ENCODE data around the gene PPP1R14C.

Gene PPP1R14C

GRCh38 chr6:150253489-150253888 lies 110.6 kb downstream of the PPP1R14C start:
- DNase-seq = no peak

- DNase-seq = no peak
Measured at GRCh38 chr6:150254770-150255169, 111.9 kb downstream of the PPP1R14C start.

- DNase-seq = no peak
Measured at GRCh38 chr6:150255840-150256239, 113.0 kb downstream of the PPP1R14C start.

GRCh38 chr6:150256618-150257272 lies 113.9 kb downstream of the PPP1R14C start:
- DNase-seq = no peak

- no peak for DNase-seq
Measured at GRCh38 chr6:150258381-150258780, 115.5 kb downstream of the PPP1R14C start.

- no peak for DNase-seq
Measured at GRCh38 chr6:150260931-150261330, 118.1 kb downstream of the PPP1R14C start.

DNA sequence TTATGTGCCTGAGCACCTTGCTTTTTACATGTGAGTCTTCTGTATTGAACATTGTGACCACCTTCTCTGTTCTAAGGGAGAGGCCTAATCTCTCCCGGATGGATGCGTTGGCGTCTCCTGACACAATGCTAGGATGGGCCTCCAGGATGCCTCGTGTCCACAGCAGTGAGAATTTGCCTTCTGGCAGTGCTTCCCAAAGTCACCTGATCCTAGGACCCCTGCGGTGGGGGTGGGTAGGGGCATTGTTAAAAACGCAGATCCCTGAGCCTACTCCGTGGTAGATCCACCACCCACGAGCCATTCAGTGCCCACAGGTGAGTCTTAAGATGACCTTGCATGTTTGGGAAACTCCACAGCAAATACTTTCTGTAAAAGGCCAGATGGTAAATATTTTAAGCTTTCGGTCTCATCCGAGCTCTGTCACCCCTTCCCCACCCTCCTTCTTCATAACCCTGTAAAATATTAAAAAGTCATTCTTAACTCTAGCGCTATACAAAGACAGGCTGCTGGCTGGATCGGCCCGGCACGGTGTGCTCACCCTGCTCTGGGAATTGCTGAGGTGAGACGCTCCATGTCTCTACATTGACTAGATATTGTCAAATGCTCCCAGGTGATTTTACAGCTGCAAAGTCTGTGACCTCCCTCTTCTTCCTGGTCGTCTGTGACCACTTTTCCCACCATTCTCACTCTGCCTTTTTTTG lies 119.3 kb downstream of the PPP1R14C start:
- no peak for DNase-seq

- DNase-seq = no peak
Measured at GRCh38 chr6:150263765-150264404, 121.0 kb downstream of the PPP1R14C start.

DNA sequence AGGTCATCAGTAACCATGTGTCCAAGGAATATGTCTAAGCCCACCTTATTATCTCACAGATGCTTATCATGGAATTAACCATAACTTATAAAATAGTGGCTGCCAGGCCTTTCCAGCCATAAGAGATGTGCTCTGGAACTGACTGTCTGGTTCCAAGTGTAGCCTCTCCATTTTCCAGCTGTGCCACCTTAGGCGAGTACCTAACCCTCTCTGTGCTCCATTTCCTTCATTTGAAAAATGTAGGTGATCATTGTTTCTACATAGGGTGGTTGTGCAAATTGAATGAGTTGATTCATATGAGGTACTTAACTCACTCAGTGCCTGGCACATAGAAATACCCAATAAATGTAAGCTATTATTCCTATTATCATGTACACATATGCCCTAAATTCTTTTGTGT lies 123.5 kb downstream of the PPP1R14C start:
- no peak for DNase-seq

- no peak for DNase-seq
Measured at GRCh38 chr6:150266963-150267685, 124.3 kb downstream of the PPP1R14C start.

DNA sequence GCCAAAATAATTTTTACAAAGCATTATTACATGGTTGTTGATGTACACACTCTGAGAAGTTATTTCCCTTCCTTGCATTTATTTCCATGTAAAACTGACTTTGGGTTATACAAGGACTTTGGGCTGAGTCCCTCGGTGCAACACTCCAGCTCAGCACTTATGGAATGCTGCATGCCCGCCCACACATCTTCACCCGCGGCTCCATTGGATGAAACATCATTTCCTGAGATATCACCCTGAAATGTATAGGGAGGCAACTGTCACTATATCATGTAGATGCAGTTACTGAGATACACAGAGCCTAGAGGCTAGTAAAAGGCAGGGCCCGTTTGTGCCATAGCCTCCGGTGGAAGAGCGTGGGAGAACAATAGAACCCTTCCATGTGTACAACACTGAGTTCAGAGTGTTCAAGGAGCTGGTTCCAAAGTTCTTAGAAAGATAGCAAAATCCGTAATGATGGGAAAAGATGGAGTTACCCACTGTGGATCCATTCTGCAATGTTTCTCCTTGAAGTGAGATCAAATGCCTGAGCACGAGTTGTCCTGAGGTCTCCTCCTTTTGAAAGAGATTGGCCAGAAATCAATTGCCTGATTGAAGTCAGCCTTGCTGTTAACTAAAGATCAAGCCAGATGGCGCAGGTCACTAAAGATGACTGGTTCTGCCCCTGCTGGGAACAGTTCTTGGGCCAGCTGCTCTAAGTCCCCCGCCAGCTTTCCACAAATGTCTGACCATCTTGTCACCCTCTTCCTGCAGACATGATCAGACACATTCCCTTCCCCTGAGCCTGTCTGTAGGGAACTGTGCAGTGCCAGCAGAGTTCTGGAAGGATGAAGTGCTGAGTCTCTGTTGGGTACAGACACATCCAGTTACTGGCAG lies 125.1 kb downstream of the PPP1R14C start:
- DNase-seq = no peak

DNA sequence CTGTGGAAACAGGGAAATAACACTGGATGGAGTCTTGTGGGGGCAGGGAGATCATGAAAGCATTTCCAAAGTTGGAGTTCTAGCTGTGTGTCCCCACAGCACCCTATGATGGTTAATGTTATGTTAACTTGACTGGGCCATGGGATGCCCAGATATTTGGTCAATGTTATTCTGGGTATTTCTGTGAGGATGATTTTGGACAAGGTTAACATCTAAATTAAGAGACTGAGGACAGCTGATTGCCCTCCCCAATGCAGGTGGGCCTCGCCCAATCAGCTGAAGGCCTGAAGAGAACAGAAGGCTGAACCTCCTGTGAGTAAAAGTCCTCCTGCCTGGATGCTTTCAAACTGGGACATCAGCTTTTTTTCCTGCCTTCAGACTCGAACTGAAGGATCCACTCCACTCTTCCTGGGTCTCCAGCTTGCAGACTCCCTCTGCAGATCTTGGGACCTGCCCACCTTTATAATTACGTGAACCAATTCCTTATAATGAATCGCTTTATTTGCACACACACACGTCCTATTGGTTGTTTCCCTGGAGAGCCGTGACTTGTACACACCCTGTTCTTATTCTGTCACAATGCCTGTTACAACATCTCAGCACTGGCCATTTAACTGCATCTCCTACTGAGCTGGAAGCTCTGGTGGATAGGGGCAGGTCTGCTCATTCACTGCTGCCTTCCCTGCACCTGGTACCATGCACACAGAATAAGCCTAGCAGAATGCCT lies 126.4 kb downstream of the PPP1R14C start:
- DNase-seq = no peak

GRCh38 chr6:150269857-150270223 lies 127.0 kb downstream of the PPP1R14C start:
- DNase-seq = no peak

GRCh38 chr6:150270330-150271052 lies 127.6 kb downstream of the PPP1R14C start:
- no peak for DNase-seq

- DNase-seq = no peak
Measured at GRCh38 chr6:150271172-150271500, 128.3 kb downstream of the PPP1R14C start.

DNA sequence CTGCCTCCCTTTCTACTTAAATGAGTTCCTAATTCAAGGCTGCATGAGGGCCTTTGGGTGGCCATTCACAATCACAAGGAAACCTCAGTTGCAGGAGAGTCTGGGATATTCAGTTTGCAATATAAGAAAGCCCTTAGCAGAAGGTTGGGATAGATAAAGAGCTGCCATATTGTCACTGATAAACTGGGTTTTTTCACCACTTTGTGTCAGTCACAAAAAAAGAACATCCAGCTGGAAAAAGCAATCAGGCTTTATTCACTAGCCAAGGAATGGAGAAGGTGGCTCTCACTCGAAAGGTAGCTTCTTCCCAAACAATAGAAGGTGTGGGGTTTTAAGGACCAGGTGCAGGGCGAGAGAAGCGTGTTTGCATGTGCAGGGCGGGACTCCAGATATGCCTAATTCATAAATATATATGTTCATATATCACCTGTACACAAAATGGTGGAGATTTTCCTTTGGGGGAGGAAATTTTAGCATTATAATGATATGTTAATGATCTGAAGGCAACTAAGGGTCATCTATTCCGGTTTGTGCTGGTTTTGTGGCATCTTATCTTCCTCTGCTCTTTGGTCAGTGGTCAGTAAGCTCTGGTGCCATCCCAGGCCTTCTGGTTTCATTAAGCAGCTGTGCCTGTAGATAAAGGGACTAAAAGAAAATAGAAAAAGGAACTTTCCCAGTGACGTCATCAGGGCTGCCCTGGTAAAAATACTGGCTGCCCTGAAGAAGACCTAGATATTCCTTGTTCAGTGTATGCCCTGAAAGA lies 128.8 kb downstream of the PPP1R14C start:
- no peak for DNase-seq

DNA sequence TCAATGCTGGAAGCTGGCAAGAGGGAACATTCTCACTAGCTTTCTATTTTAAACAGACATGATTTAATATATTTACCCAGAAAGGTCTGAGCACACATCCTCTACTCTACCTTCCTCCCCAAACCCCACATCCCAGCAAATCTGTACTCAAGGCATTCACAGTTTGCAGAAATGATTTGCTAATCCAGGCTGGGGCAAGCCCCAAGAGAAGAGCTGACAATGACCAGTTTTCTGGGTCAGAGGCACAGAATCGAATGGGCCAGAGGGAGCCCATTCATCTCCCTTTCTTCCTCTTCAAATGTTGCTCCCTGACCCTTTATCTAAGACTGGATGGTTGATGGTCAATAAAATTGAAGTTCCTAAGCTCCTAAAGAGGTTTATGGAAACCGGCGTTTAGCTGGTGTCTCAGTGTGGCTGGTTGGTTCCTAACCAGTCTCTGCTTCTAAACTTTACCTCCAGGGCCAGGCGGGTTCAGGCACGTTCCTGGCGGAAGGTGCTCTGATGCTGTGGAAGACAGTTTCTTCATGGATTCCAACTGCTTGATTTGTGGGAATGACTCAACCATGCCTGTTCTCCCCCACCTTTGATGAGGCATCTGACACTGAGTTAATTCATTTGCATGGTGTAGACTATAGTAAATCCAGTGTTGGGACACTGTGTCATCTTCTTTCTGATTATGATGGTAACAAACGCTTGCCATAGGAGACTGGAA lies 129.6 kb downstream of the PPP1R14C start:
- no peak for DNase-seq

- DNase-seq = no peak
Measured at GRCh38 chr6:150272976-150273315, 130.1 kb downstream of the PPP1R14C start.

GRCh38 chr6:150273457-150274309 lies 130.8 kb downstream of the PPP1R14C start:
- no peak for DNase-seq
